Endodermal cell (in vitro differentiated cells): ENCODE data around the gene NUAK2. TPM values are rescaled to one million over a fixed set of nuclear protein-coding genes. Genes with fewer than 3 reads are reported as not detected.
A peak's percentile ranks its signal among the peaks of the same experiment; 100 is the strongest.

ENCODE experiments used
- DNase-seq: peaks from one replicate; pipeline ENCODE4 v3.0.0-alpha.2; 2017
- H3K27ac ChIP-seq: 2 replicates; pipeline ENCODE4 v1.5.1; 2013; ENCODE audit warnings: mild to moderate bottlenecking, low read depth, low read length, moderate library complexity
- H3K27me3 ChIP-seq: 2 replicates; pipeline ENCODE4 v1.6.1; 2013; ENCODE audit warnings: mild to moderate bottlenecking, low read length, moderate library complexity; ENCODE audit not compliant: insufficient read depth, control insufficient read depth, poor library complexity, severe bottlenecking
- H3K36me3 ChIP-seq: 2 replicates; pipeline ENCODE4 v1.7.0; 2013; ENCODE audit warnings: mild to moderate bottlenecking, low read length, moderate library complexity; ENCODE audit not compliant: control insufficient read depth, insufficient read depth
- H3K4me1 ChIP-seq: one replicate; pipeline ENCODE4 v1.7.0; 2013; ENCODE audit warnings: low read length; ENCODE audit not compliant: control insufficient read depth, insufficient read depth
- H3K4me3 ChIP-seq: 2 replicates; pipeline ENCODE4 v1.5.1; 2013; ENCODE audit warnings: mild to moderate bottlenecking, low read length, moderate library complexity
- H3K9ac ChIP-seq: 2 replicates; pipeline ENCODE4 v1.6.1; 2013; ENCODE audit warnings: mild to moderate bottlenecking, low read length, moderate library complexity; ENCODE audit not compliant: poor library complexity, severe bottlenecking; ENCODE audit errors: extremely low read depth
- H3K9me3 ChIP-seq: 2 replicates; pipeline ENCODE4 v1.6.1; 2013; ENCODE audit warnings: mild to moderate bottlenecking, low read length, moderate library complexity; ENCODE audit not compliant: control insufficient read depth
- H3K27ac Mint-ChIP-seq: 2 replicates; pipeline ENCODE4 v1.8.0; 2020; ENCODE audit warnings: mixed read lengths
- H3K27me3 Mint-ChIP-seq: 2 replicates; pipeline ENCODE4 v1.8.0; 2021; ENCODE audit warnings: mild to moderate bottlenecking, mixed read lengths; ENCODE audit not compliant: insufficient read depth
- H3K36me3 Mint-ChIP-seq: 2 replicates; pipeline ENCODE4 v1.8.0; 2020; ENCODE audit warnings: low read depth, mixed read lengths
- H3K4me1 Mint-ChIP-seq: 2 replicates; pipeline ENCODE4 v1.8.0; 2020; ENCODE audit warnings: mixed read lengths
- H3K4me3 Mint-ChIP-seq: 2 replicates; pipeline ENCODE4 v1.8.0; 2020; ENCODE audit warnings: mild to moderate bottlenecking, moderate library complexity, mixed read lengths
- H3K9me3 Mint-ChIP-seq: 2 replicates; pipeline ENCODE4 v1.8.0; 2020; ENCODE audit warnings: mild to moderate bottlenecking, mixed read lengths
- WGBS, 2 experiments: methylation state at CpG; one replicate each; pipeline versions ENCODE4 v1.1.5 to v1.1.7; 2013; ENCODE audit warnings: missing lambda C conversion rate in 2 of 2, mixed read lengths in 1 of 2; ENCODE audit not compliant: insufficient coverage in 1 of 2, insufficient read length in 1 of 2; 5-methylcytosine and 5-hydroxymethylcytosine counted together
- total RNA-seq, 2 donors: library from RNA; stranded (reverse); fragmentation: NEBNext Ultra II Directional in 1 of 2; extraction: Animal tissue kit (Norgen Biotek cat#: 25700) in 1 of 2; gene quantifications; 2 replicates in 1 of 2; 3 replicates in 1 of 2; pipeline ENCODE4 v1.2.1, GENCODE V29; 2021
- TF ChIP-seq, protein P1 (sequence below): fragments of 200-600 bp; sonication (generic); conservative IDR thresholded peaks from 2 replicates; pipeline ENCODE4 v1.5.0; 2021; ENCODE audit warnings: antibody characterized with exemption, mild to moderate bottlenecking

NUAK2 gene
- total RNA-seq, 2 donors from 2014 or later = 13.4 to 19.1 TPM

DNA sequence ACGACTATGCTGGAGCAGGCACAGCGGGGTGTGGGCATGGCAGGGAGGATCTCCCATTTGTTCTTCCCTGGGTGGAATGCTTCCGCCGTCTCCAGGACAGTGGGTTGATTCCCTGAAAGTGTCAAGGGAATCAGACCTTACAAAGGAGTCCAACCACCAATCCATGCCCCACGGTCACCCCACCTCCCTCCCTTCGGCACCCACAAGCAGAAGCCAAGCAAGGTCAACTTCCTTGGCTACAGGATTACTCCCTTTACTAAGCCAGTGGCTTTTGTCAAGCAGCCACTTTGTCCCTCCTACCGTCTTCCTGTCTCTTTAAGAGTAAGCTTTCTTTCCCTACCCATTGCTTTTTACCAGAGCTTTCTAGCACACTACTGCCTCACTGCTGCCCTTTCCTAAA, 15.9 kb upstream of the NUAK2 start:
- no peaks in the 10 kb centered on the region for H3K9me3 ChIP-seq
- peaks cover 28% of the 10 kb centered on the region for H3K27me3 Mint-ChIP-seq
- H3K4me1 Mint-ChIP-seq = peaks cover 9% of the 10 kb centered on the region
- H3K9ac ChIP-seq = no peak overlapping the region
- no peaks in the 10 kb centered on the region for H3K4me1 ChIP-seq
- H3K36me3 ChIP-seq = no peaks in the 10 kb centered on the region
- no peak overlapping the region for H3K4me3 Mint-ChIP-seq
- peaks cover 7% of the 10 kb centered on the region for H3K27me3 ChIP-seq
- H3K9me3 Mint-ChIP-seq = no peaks in the 10 kb centered on the region
- no peak for DNase-seq
- no peaks in the 10 kb centered on the region for H3K36me3 Mint-ChIP-seq
- H3K4me3 ChIP-seq = no peak overlapping the region
- no peak overlapping the region for H3K27ac ChIP-seq
- WGBS, 2 experiments = 62 to 74% methylated on average over 3 to 7 of the region's 7 CpGs
- H3K27ac Mint-ChIP-seq = no peak overlapping the region
- TF ChIP-seq, protein P1, sequence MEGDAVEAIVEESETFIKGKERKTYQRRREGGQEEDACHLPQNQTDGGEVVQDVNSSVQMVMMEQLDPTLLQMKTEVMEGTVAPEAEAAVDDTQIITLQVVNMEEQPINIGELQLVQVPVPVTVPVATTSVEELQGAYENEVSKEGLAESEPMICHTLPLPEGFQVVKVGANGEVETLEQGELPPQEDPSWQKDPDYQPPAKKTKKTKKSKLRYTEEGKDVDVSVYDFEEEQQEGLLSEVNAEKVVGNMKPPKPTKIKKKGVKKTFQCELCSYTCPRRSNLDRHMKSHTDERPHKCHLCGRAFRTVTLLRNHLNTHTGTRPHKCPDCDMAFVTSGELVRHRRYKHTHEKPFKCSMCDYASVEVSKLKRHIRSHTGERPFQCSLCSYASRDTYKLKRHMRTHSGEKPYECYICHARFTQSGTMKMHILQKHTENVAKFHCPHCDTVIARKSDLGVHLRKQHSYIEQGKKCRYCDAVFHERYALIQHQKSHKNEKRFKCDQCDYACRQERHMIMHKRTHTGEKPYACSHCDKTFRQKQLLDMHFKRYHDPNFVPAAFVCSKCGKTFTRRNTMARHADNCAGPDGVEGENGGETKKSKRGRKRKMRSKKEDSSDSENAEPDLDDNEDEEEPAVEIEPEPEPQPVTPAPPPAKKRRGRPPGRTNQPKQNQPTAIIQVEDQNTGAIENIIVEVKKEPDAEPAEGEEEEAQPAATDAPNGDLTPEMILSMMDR = no peak

DNA sequence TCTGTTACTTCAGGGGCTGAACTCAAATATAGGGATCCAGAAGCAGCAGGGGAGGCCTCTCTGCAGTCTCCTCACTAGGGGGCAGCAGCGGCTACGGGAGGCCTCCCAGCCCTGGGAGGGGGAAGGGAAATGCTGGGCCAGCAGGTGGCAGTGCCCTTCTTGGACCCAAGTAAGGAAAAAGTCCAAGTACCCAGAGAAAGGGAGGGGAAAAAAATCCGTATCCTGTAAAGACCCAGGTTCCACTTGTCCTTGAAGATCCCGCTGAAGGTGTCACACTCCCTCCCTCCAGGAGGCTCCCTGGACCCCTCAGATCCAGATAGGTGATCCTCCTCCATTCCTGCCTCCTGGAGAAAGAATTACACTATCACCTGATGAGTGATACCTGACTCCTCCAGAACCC, 14.1 kb upstream of the NUAK2 start:
- TF ChIP-seq, protein P1 = peak; percentile 99
- peak; percentile 96 for DNase-seq
- Histone ChIP-seq H3K9me3 (no peaks in the 10 kb centered on the region), H3K27me3 (no peaks in the 10 kb centered on the region), H3K36me3 (no peaks in the 10 kb centered on the region), H3K4me1 (no peaks in the 10 kb centered on the region), H3K9ac (no peak overlapping the region), H3K4me3 (no peak overlapping the region), H3K27ac (no peak overlapping the region)
- Mint-ChIP-seq H3K27ac (no peak overlapping the region), H3K4me1 (peaks cover 19% of the 10 kb centered on the region), H3K27me3 (peaks cover 12% of the 10 kb centered on the region), H3K9me3 (no peaks in the 10 kb centered on the region), H3K4me3 (no peak overlapping the region), H3K36me3 (no peaks in the 10 kb centered on the region)
- WGBS, 2 experiments = 10% methylated on average over 4 of the region's 4 CpGs; no CpG with 5 or more reads in 1 of the 2 experiments

DNA sequence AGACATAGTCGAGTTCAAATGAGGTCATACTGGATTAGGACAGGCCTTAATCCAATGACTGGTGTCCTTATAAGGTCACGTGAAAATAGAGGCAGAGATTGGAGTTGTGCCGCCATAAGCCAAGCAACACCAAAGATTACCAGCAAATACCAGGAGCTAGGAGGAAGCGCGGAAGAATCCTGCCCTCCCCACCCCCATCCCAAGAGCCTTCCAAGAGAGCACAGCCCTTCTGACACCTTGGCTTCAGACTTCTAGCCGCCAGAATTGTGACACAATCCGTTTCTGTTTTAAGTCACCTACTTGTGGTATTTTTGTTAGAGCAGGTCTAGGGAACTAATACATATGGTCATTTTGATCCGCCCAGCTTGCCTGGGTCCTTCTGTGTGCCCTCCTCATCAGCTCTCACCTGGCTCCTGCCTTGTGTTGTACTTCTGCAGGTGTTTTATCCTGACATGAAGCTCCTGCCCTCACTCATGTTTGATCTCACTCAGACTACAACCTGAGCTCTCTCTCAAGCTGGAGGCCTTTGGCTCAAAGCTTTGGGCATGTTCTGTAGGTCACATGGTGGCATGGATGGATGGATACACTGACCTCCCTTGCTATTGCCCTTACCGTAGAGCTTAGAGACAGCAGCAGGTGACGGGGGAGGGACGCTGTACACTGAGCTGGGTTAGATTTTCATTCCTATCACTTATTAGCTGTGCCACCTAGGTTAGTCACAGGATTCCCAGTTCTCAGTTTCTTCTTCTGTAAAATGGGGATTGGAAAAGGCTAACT, 10.7 kb upstream of the NUAK2 start:
- no peak for DNase-seq
- Mint-ChIP-seq H3K36me3 (no peaks in the 10 kb centered on the region), H3K9me3 (no peaks in the 10 kb centered on the region), H3K27ac (no peak overlapping the region), H3K4me1 (peaks cover 16% of the 10 kb centered on the region), H3K4me3 (no peak overlapping the region), H3K27me3 (peaks cover 15% of the 10 kb centered on the region)
- Histone ChIP-seq H3K9ac (no peak overlapping the region), H3K4me1 (no peaks in the 10 kb centered on the region), H3K27ac (no peak overlapping the region), H3K4me3 (no peak overlapping the region), H3K36me3 (no peaks in the 10 kb centered on the region), H3K9me3 (no peaks in the 10 kb centered on the region), H3K27me3 (no peaks in the 10 kb centered on the region)
- WGBS, 2 experiments = 91 to 92% methylated on average over 7 to 11 of the region's 11 CpGs
- TF ChIP-seq, protein P1 = no peak
